ENCODE results near the gene AKAP12.

AKAP12 gene

DNA sequence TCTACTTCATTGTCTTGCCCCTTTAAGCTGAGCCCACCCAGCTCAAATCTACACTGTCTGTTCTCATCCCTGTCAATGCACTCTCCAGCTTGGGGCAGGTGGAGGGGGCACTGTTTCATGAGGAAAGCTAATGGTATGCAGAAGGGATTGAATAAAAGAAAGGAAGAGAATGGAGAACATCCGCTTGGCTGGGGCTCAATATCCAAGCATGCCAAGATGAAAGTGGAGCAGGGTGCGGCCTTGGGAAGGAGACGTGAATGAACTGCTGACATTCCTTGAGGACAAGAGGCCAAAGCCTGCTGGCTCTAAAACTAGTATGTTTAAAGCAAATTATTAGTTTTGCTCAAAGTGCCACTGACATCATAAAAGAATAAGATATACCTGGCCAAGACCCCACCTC, 24.2 kb downstream of the AKAP12 start:
- Histone ChIP-seq H3K4me2 (ENCODE audit: insufficient read depth, low read length) (no peak overlapping the region), H3K36me3 (ENCODE audit: insufficient read depth, low read length) (no peaks in the 10 kb centered on the region), H3K4me1 (ENCODE audit: insufficient read depth, low read length) (no peaks in the 10 kb centered on the region), H4K20me1 (ENCODE audit: insufficient read depth, low read length) (no peaks in the 10 kb centered on the region), H3K79me2 (ENCODE audit: insufficient read depth, low read length) (no peaks in the 10 kb centered on the region), H3K4me3 (ENCODE audit: low read depth in 1 of 2, low read length in 2 of 2) (no peak overlapping the region), H3K27me3 (ENCODE audit: insufficient read depth, low read length, poor library complexity) (peaks cover 11% of the 10 kb centered on the region), H3K9me3 (ENCODE audit: insufficient read depth, low read length, severe bottlenecking) (no peaks in the 10 kb centered on the region), H2AFZ (ENCODE audit: low read depth, low read length) (no peak overlapping the region), H3K27ac (ENCODE audit: low read length) (no peak overlapping the region), H3K9ac (ENCODE audit: low read depth, low read length) (no peak overlapping the region)
- TF ChIP-seq, protein P1, sequence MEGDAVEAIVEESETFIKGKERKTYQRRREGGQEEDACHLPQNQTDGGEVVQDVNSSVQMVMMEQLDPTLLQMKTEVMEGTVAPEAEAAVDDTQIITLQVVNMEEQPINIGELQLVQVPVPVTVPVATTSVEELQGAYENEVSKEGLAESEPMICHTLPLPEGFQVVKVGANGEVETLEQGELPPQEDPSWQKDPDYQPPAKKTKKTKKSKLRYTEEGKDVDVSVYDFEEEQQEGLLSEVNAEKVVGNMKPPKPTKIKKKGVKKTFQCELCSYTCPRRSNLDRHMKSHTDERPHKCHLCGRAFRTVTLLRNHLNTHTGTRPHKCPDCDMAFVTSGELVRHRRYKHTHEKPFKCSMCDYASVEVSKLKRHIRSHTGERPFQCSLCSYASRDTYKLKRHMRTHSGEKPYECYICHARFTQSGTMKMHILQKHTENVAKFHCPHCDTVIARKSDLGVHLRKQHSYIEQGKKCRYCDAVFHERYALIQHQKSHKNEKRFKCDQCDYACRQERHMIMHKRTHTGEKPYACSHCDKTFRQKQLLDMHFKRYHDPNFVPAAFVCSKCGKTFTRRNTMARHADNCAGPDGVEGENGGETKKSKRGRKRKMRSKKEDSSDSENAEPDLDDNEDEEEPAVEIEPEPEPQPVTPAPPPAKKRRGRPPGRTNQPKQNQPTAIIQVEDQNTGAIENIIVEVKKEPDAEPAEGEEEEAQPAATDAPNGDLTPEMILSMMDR (IDR thresholded peaks at IDR 0.05; ENCODE audit: borderline replicate concordance, extremely low read depth, low read length, poor library complexity, severe bottlenecking), result no peak
- no peak for TF ChIP-seq EZH2 (IDR thresholded peaks at IDR 0.05; ENCODE audit: borderline replicate concordance, low read depth, low read length, severe bottlenecking)
- DNase-seq (no peak), ATAC-seq (ENCODE audit: insufficient read depth, low read depth) (no peak)

DNA sequence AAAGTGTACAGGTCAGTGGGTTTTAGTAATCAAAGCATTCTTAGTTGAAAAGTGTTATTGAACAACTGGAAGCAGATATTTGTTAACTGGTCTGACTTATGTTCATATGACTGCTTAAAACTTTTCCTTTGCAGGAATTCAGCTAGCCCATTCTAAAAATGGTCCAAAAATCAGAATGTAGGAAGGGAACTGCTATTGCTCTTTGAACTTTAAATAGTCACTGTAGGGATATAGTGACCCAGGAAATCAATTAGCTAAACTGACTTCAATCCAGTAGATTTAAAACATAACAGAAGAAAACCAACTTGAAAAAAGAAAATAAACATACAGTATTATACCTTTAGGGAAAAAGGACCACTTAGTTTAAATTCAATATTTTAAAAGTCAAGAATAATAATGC, 25.5 kb downstream of the AKAP12 start:
- DNase-seq (no peak), ATAC-seq (ENCODE audit: insufficient read depth, low read depth) (no peak)
- TF ChIP-seq, protein P1 (IDR thresholded peaks at IDR 0.05; ENCODE audit: borderline replicate concordance, extremely low read depth, low read length, poor library complexity, severe bottlenecking), result no peak
- TF ChIP-seq EZH2 (IDR thresholded peaks at IDR 0.05; ENCODE audit: borderline replicate concordance, low read depth, low read length, severe bottlenecking), result no peak
- no peaks in the 10 kb centered on the region for H3K79me2 ChIP-seq (ENCODE audit: insufficient read depth, low read length)
- H3K9ac ChIP-seq (ENCODE audit: low read depth, low read length), result no peak overlapping the region
- H3K27me3 ChIP-seq (ENCODE audit: insufficient read depth, low read length, poor library complexity), result peaks cover 11% of the 10 kb centered on the region
- no peaks in the 10 kb centered on the region for H4K20me1 ChIP-seq (ENCODE audit: insufficient read depth, low read length)
- no peak overlapping the region for H3K4me3 ChIP-seq (ENCODE audit: low read depth in 1 of 2, low read length in 2 of 2)
- H3K4me1 ChIP-seq (ENCODE audit: insufficient read depth, low read length), result no peaks in the 10 kb centered on the region
- no peak overlapping the region for H3K27ac ChIP-seq (ENCODE audit: low read length)
- no peaks in the 10 kb centered on the region for H3K36me3 ChIP-seq (ENCODE audit: insufficient read depth, low read length)
- H3K4me2 ChIP-seq (ENCODE audit: insufficient read depth, low read length), result no peak overlapping the region
- no peaks in the 10 kb centered on the region for H3K9me3 ChIP-seq (ENCODE audit: insufficient read depth, low read length, severe bottlenecking)
- H2AFZ ChIP-seq (ENCODE audit: low read depth, low read length), result no peak overlapping the region

DNA sequence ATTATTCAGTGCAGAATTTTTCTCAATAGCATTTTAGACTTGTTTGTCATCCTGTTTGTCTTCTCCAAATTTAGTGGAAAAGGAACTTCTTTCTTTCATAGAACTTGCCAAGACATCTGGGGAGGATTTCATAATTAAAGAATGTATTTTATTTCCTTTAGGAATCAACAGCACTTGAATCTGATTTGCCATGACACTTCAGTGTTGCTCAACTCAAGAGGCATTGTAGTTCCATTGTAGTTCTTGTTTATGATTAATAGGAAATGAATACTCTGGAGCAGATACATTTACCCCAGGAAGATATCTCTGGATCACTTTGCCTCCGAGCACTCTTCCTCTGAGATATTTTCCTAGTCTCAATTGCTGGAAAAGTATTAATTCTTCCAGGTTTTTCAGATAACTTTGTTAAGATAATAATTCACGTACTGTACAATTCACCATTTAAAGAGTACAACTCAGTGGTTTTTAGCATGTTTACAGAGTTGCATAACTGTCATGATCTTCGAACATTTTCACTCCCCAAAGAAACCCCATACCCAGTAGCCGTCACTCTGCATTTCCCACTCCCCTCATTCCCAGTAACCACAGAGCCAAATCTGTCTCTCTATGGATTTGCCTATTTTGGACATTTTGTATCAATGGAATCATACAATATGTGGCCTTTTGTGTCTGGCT, 29.7 kb downstream of the AKAP12 start:
- Histone ChIP-seq H3K4me3 (ENCODE audit: low read depth in 1 of 2, low read length in 2 of 2) (no peak overlapping the region), H3K79me2 (ENCODE audit: insufficient read depth, low read length) (no peaks in the 10 kb centered on the region), H3K9me3 (ENCODE audit: insufficient read depth, low read length, severe bottlenecking) (no peaks in the 10 kb centered on the region), H4K20me1 (ENCODE audit: insufficient read depth, low read length) (no peaks in the 10 kb centered on the region), H3K4me1 (ENCODE audit: insufficient read depth, low read length) (no peaks in the 10 kb centered on the region), H3K27ac (ENCODE audit: low read length) (no peak overlapping the region), H2AFZ (ENCODE audit: low read depth, low read length) (no peak overlapping the region), H3K9ac (ENCODE audit: low read depth, low read length) (no peak overlapping the region), H3K36me3 (ENCODE audit: insufficient read depth, low read length) (no peaks in the 10 kb centered on the region), H3K4me2 (ENCODE audit: insufficient read depth, low read length) (no peak overlapping the region), H3K27me3 (ENCODE audit: insufficient read depth, low read length, poor library complexity) (peaks cover 11% of the 10 kb centered on the region)
- DNase-seq (no peak), ATAC-seq (ENCODE audit: insufficient read depth, low read depth) (no peak)
- no peak for TF ChIP-seq EZH2 (IDR thresholded peaks at IDR 0.05; ENCODE audit: borderline replicate concordance, low read depth, low read length, severe bottlenecking)
- TF ChIP-seq, protein P1 (IDR thresholded peaks at IDR 0.05; ENCODE audit: borderline replicate concordance, extremely low read depth, low read length, poor library complexity, severe bottlenecking), result no peak
